Thoracic aorta (tissue), 2 donors: ENCODE results near the gene DLG1. TPM values are rescaled to one million over a fixed set of nuclear protein-coding genes. Genes with fewer than 3 reads are reported as not detected.
A peak's percentile ranks its signal among the peaks of the same experiment; 100 is the strongest.
"Not testable (repeated sequence)": the region's sequence is repeated elsewhere in the genome, so short reads cannot be mapped to it uniquely, and the experiment has no call there.

Source experiments
- ATAC-seq: fragments of 150-250 bp; one replicate; pipeline ENCODE4 v1.8.0; 2017; ENCODE audit warnings: low read depth; ENCODE audit not compliant: insufficient number of reproducible peaks, low FRiP score
- DNase-seq: peaks from one replicate; pipeline ENCODE4 v3.0.0-alpha.2; 2020; ENCODE audit warnings: low spot score
- H3K27ac ChIP-seq, 2 donors: fragments of 200-600 bp; sonication (generic); 1 replicate in 1 of 2; 2 replicates in 1 of 2; pipeline ENCODE4 v1.5.1; 2016; ENCODE audit warnings: mild to moderate bottlenecking in 2 of 2, moderate library complexity in 2 of 2
- H3K27me3 ChIP-seq: fragments of 200-600 bp; sonication (generic); replicated peaks from 2 replicates; pipeline ENCODE4 v1.6.0; 2016; ENCODE audit warnings: mild to moderate bottlenecking; ENCODE audit not compliant: insufficient read depth
- H3K36me3 ChIP-seq: fragments of 200-600 bp; sonication (generic); one replicate; pipeline ENCODE4 v1.5.1; 2016
- H3K4me1 ChIP-seq, 2 donors: fragments of 200-600 bp; sonication (generic); 1 replicate in 1 of 2; 2 replicates in 1 of 2; pipeline versions ENCODE4 v1.5.1 to v1.6.0; 2016; ENCODE audit warnings: low read depth in 2 of 2, mild to moderate bottlenecking in 1 of 2; ENCODE audit not compliant: control insufficient read depth in 1 of 2
- H3K4me3 ChIP-seq: fragments of 200-600 bp; sonication (generic); 2 replicates; pipeline ENCODE4 v1.5.1; 2016; ENCODE audit warnings: mild to moderate bottlenecking
- H3K9me3 ChIP-seq: fragments of 200-600 bp; sonication (generic); 2 replicates; pipeline ENCODE4 v1.5.1; 2016
- total RNA-seq, 2 donors: library from RNA; depleted of rRNA; stranded (reverse); fragments of >200 nt; gene quantifications; one replicate each; pipeline versions ENCODE4 v1.1.0 to v1.2.3, GENCODE V29; 2016
- TF ChIP-seq, protein P1 (sequence below): fragments of 200-600 bp; sonication (generic); IDR thresholded peaks from one replicate; pipeline ENCODE4 v1.5.1; 2019; ENCODE audit warnings: antibody characterized with exemption

The DLG1 gene
- total RNA-seq, 2 donors from 2014 or later = 46.4 to 67.8 TPM

DNA sequence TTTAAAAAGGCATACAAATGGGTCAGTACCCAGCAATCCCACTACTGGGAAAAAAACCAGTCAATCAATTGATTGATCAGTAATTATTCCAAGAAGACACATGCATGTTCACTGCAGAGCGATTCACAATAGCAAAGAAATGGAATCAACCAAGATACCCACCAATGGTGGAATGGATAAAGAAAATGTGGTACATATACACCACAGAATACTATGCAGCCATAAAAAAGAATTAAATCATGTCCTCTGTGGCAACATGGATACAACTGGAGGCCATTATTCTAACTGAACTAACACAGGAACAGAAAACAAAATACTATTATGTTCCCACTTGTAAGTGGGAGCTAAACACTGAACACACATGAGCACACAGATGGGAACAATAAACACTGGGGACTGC is 103.1 kb downstream of the DLG1 start:
- Histone ChIP-seq H3K27me3 (no peaks in the 10 kb centered on the region), H3K9me3 (no peaks in the 10 kb centered on the region), H3K4me3 (no peak overlapping the region), H3K36me3 (no peaks in the 10 kb centered on the region), H3K27ac (no peak overlapping the region), H3K4me1 (no peaks in the 10 kb centered on the region)
- TF ChIP-seq, protein P1, sequence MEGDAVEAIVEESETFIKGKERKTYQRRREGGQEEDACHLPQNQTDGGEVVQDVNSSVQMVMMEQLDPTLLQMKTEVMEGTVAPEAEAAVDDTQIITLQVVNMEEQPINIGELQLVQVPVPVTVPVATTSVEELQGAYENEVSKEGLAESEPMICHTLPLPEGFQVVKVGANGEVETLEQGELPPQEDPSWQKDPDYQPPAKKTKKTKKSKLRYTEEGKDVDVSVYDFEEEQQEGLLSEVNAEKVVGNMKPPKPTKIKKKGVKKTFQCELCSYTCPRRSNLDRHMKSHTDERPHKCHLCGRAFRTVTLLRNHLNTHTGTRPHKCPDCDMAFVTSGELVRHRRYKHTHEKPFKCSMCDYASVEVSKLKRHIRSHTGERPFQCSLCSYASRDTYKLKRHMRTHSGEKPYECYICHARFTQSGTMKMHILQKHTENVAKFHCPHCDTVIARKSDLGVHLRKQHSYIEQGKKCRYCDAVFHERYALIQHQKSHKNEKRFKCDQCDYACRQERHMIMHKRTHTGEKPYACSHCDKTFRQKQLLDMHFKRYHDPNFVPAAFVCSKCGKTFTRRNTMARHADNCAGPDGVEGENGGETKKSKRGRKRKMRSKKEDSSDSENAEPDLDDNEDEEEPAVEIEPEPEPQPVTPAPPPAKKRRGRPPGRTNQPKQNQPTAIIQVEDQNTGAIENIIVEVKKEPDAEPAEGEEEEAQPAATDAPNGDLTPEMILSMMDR = no peak
- DNase-seq = no peak
- ATAC-seq = no peak

DNA sequence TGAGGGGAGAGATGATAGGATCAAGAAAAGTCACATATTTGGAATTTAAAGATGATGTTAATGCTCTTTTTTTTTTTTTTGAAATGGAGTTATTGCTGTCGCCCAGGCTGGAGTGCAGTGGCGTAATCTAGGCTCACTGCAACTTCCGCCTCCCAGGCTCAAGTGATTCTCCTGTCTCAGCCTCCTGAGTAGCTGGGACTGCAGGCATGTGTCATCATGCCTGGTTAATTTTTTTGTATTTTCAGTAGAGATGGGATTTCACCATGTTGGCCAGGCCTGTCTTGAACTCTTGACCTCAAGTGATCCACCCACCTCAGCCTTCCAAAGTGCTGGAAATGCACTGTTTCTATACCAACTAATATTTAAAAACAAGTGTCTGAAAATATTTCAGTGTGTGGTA is 104.7 kb downstream of the DLG1 start:
- H3K27ac ChIP-seq, ATAC-seq, H3K27me3 ChIP-seq, DNase-seq, H3K9me3 ChIP-seq, H3K4me3 ChIP-seq, H3K4me1 ChIP-seq, H3K36me3 ChIP-seq: not testable (repeated sequence)

DNA sequence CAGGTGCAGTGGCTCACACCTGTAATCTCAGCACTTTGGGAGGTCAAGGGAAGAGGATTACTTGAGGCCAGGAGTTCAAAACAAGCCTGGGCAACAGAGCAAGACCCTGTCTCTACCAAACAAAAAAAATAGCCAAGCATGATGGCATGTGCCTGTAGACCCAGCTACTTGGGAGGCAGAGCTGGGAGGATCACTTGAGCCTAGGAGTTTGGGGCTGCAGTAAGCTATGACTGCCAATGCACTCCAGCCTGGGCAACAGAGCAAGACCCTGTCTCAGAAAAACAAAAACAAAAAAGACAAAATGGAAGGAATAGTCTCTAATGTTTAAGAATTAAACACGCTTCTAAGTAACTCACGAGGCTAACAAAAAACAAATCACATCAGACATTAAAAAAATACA is 106.5 kb downstream of the DLG1 start:
- H3K4me3 ChIP-seq = no peak overlapping the region
- ATAC-seq = no peak
- no peaks in the 10 kb centered on the region for H3K4me1 ChIP-seq
- DNase-seq = no peak
- no peaks in the 10 kb centered on the region for H3K27me3 ChIP-seq
- TF ChIP-seq, protein P1 = no peak
- no peak overlapping the region for H3K27ac ChIP-seq
- H3K9me3 ChIP-seq = no peaks in the 10 kb centered on the region
- H3K36me3 ChIP-seq = no peaks in the 10 kb centered on the region

DNA sequence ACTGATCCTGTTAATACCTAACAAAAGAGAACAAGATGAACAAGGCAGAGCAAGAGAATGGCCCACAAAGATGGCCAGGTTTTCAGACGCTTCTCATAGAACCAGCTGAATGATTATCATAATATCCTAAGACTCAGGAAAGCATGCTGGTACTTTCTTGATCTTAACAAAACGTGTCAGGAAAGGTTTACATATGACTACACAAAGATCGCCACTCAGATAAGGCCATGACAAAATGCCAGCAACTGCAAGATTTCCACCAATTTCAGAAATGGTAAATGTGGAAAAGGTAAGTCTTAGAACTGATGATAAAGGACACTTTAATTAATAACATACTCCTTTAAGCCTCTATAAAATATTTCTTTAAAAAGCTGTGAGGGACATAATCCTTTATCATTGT is 108.8 kb downstream of the DLG1 start:
- Histone ChIP-seq H3K4me3 (no peak overlapping the region), H3K9me3 (no peaks in the 10 kb centered on the region), H3K27me3 (no peaks in the 10 kb centered on the region), H3K36me3 (no peaks in the 10 kb centered on the region), H3K27ac (no peak overlapping the region), H3K4me1 (no peaks in the 10 kb centered on the region)
- TF ChIP-seq, protein P1 = no peak
- no peak for ATAC-seq
- DNase-seq = no peak

DNA sequence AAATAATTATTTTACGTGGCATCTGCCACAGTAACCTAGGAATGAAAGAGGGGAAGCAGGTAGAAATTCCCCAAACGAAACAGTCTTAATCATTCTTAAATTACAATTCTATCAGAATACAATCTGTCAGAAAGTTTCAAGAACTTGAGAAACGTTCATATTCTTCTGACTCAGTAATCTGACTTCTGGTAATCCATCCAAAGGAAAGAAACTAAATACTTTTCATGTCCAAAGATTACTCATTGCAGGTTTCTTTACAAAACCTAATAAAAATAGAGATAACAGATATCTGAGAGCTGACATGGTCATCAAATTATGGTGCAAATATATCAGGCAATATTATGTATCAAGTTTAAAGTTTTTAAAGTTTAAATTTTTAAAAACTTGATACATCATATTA is 109.4 kb downstream of the DLG1 start:
- no peak overlapping the region for H3K27ac ChIP-seq
- no peak overlapping the region for H3K4me3 ChIP-seq
- no peaks in the 10 kb centered on the region for H3K9me3 ChIP-seq
- H3K36me3 ChIP-seq = no peaks in the 10 kb centered on the region
- H3K27me3 ChIP-seq = no peaks in the 10 kb centered on the region
- DNase-seq = no peak
- no peak for ATAC-seq
- H3K4me1 ChIP-seq = no peaks in the 10 kb centered on the region
- TF ChIP-seq, protein P1 = no peak

DNA sequence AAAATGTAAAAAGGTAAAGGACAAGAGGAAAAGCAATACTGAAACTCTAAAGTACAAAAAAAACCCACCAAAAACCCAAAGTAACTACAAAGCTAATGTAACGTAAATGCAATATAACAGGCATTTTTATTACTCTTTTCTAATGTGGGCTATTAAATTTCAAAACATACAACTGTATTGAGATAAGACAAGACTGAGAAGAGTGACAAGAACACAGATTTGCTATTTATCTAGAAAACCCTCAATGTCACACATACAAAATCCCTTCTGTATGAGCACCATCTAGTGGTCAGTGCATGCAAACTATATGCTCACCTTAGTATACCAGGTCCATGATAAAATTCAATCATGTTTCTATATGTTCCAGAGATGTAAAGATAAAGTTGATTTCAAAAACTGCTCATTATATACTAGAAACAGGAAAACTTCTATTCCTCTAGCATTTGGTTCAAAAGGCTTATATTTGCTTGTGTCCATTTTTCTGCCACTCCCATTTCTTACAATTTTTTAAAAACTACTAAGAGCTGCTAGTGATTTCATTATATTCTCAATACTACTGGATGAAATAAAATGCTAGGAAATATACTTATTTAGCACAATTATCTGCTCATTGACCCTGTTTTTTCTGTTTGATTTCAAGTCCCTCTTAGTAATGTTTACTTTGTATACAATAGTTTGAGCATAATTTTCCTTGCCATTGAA is 111.4 kb downstream of the DLG1 start:
- TF ChIP-seq, protein P1 = peak; percentile 65
- Histone ChIP-seq H3K27me3 (no peaks in the 10 kb centered on the region), H3K4me1 (no peaks in the 10 kb centered on the region), H3K36me3 (no peaks in the 10 kb centered on the region), H3K4me3 (no peak overlapping the region), H3K9me3 (no peaks in the 10 kb centered on the region), H3K27ac (no peak overlapping the region)
- no peak for DNase-seq
- no peak for ATAC-seq
